HFFc6 (cell line): ENCODE measurements around the gene APOBEC3B. TPM values are rescaled to one million over a fixed set of nuclear protein-coding genes. Genes with fewer than 3 reads are reported as not detected.

Source experiments
- DNase-seq: peaks from one replicate; pipeline ENCODE4 v3.0.0-alpha.2; 2018
- H3K27ac Mint-ChIP-seq: 2 replicates; pipeline ENCODE4 v1.8.0; 2020; ENCODE audit warnings: mild to moderate bottlenecking, mixed read lengths
- H3K27me3 Mint-ChIP-seq: 2 replicates; pipeline ENCODE4 v1.8.0; 2021; ENCODE audit warnings: mild to moderate bottlenecking, moderate library complexity, mixed read lengths; ENCODE audit not compliant: insufficient read depth
- H3K36me3 Mint-ChIP-seq: 2 replicates; pipeline ENCODE4 v1.8.0; 2021; ENCODE audit warnings: low read depth, mixed read lengths
- H3K4me1 Mint-ChIP-seq: 2 replicates; pipeline ENCODE4 v1.8.0; 2020; ENCODE audit warnings: low read depth, mixed read lengths
- H3K4me3 Mint-ChIP-seq: 2 replicates; pipeline ENCODE4 v1.8.0; 2020; ENCODE audit warnings: mild to moderate bottlenecking, moderate library complexity, mixed read lengths
- H3K9me3 Mint-ChIP-seq: 2 replicates; pipeline ENCODE4 v1.8.0; 2020; ENCODE audit warnings: mild to moderate bottlenecking, mixed read lengths
- total RNA-seq, 6 experiments: library from RNA; stranded (reverse); fragmentation: NEBNext Ultra II Directional; extraction: Animal tissue kit (Norgen Biotek cat#: 25700); gene quantifications; 2 replicates in 1 of 6; 3 replicates in 5 of 6; pipeline ENCODE4 v1.2.3, GENCODE V29; 2021
- TF ChIP-seq, protein P1 (sequence below): fragments of 200-600 bp; sonication (generic); IDR thresholded peaks from 2 replicates; pipeline ENCODE4 v1.5.0; 2021; ENCODE audit warnings: antibody characterized with exemption, mild to moderate bottlenecking

Gene APOBEC3B
- total RNA-seq, 6 experiments from 2014 or later: 14.9 to 44.2 (median 39.4) TPM

DNA sequence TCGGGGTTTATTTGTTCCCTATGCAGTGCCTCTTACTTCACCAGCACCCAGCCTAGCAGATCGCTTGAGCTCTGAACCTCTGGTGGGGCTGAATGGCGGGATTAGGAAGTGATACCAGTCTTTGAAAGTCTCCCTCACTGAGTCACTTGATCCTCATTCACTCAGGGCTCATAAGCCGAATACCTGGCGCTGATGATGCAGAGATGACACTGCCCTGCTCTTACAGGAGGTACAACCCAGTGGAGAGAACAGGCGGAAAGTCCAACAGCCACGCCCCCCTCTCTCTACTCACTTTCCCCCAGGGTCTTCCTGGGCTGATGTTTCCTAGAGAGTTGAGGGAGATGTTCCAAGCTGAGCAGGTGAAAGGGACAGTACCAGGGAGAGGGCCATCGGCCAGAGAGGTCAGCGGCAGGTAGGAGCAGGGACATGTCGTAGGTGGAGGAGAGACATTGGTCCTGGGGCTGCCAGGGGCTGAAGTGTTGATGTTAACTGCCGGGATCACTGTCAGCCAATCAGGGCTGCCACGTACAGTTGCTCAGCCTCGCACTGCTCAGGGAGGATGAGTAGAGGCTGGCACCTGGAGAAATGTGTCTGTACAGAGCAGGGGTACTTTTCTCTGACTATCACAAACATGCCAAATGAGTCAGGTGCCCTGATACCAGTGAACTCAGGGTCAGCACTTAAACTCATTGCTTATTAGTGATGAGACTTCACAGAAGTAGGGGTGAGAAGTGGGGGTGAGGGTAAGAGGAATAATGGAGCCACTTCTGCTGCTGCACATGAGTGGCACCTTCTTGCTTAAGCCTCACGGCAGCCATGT lies 34.6 kb upstream of the APOBEC3B start:
- Mint-ChIP-seq H3K4me1 (no peaks in the 10 kb centered on the region), H3K4me3 (no peak overlapping the region), H3K36me3 (no peaks in the 10 kb centered on the region), H3K27ac (no peak overlapping the region), H3K27me3 (peaks cover 73% of the 10 kb centered on the region), H3K9me3 (no peaks in the 10 kb centered on the region)
- TF ChIP-seq, protein P1, sequence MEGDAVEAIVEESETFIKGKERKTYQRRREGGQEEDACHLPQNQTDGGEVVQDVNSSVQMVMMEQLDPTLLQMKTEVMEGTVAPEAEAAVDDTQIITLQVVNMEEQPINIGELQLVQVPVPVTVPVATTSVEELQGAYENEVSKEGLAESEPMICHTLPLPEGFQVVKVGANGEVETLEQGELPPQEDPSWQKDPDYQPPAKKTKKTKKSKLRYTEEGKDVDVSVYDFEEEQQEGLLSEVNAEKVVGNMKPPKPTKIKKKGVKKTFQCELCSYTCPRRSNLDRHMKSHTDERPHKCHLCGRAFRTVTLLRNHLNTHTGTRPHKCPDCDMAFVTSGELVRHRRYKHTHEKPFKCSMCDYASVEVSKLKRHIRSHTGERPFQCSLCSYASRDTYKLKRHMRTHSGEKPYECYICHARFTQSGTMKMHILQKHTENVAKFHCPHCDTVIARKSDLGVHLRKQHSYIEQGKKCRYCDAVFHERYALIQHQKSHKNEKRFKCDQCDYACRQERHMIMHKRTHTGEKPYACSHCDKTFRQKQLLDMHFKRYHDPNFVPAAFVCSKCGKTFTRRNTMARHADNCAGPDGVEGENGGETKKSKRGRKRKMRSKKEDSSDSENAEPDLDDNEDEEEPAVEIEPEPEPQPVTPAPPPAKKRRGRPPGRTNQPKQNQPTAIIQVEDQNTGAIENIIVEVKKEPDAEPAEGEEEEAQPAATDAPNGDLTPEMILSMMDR: no peak
- no peak for DNase-seq

DNA sequence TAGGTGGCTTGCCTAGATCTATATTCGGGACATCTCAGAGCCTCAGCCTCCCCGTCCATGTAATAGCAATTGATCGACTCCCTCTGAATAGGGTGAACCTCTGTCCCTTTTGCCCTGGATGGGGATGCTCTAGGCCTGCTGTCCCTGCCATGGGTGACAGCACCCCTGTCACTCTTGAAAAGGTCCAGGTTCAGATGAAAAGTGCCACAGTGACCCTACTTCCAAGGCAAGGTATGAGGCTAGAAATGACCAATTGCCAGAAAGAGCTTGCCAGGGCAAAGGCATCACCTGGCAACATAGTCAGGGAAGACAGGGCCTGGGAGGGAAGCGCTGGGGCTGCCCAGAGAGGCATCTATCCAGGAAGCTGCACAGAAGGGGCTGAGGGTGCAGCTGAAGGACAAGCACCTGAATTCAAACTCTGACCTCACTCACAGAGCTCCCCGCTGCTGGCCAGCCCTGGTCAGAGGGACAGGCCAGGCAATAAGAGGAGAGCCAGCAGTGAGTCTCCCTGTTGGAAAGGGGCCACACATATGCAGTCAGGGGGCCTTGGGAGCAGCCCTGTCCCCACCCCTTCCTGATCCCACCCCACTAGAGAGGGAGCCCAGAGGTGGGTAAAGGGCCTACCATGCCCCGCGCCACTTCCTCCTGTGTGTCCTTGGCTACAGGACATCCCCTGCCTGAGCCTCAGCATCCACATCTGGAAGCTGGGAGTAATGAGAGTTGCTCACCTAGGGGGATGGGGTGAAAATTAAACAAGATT lies 33.8 kb upstream of the APOBEC3B start:
- no peak overlapping the region for H3K27ac Mint-ChIP-seq
- TF ChIP-seq, protein P1: no peak
- peaks cover 73% of the 10 kb centered on the region for H3K27me3 Mint-ChIP-seq
- H3K4me3 Mint-ChIP-seq: no peak overlapping the region
- H3K4me1 Mint-ChIP-seq: no peaks in the 10 kb centered on the region
- no peak for DNase-seq
- no peaks in the 10 kb centered on the region for H3K9me3 Mint-ChIP-seq
- H3K36me3 Mint-ChIP-seq: no peaks in the 10 kb centered on the region

DNA sequence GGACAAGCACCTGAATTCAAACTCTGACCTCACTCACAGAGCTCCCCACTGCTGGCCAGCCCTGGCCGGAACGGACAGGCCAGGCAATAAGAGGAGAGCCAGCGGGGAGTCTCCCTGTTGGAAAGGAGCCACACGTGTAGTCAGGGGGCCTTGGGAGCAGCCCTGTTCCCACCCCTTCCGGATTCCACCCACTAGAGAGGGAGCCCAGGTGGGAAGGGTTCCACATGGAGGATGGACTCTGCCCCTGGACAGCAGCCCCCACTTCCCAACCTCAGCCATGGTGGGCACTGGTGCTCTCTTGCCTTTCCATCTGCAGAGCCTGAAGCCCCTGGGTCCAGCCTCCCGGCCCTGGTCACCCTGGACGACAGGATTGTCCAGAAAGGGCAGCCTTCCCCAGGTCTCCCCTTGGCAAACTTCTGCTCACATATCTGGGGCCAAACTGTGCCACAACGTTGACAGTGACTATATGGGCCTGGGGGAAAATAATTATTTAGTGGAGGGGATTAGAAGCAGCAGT lies 32.2 kb upstream of the APOBEC3B start:
- H3K36me3 Mint-ChIP-seq: no peaks in the 10 kb centered on the region
- no peaks in the 10 kb centered on the region for H3K9me3 Mint-ChIP-seq
- peaks cover 68% of the 10 kb centered on the region for H3K27me3 Mint-ChIP-seq
- DNase-seq: no peak
- H3K4me3 Mint-ChIP-seq: no peak overlapping the region
- no peaks in the 10 kb centered on the region for H3K4me1 Mint-ChIP-seq
- TF ChIP-seq, protein P1: no peak
- H3K27ac Mint-ChIP-seq: no peak overlapping the region

DNA sequence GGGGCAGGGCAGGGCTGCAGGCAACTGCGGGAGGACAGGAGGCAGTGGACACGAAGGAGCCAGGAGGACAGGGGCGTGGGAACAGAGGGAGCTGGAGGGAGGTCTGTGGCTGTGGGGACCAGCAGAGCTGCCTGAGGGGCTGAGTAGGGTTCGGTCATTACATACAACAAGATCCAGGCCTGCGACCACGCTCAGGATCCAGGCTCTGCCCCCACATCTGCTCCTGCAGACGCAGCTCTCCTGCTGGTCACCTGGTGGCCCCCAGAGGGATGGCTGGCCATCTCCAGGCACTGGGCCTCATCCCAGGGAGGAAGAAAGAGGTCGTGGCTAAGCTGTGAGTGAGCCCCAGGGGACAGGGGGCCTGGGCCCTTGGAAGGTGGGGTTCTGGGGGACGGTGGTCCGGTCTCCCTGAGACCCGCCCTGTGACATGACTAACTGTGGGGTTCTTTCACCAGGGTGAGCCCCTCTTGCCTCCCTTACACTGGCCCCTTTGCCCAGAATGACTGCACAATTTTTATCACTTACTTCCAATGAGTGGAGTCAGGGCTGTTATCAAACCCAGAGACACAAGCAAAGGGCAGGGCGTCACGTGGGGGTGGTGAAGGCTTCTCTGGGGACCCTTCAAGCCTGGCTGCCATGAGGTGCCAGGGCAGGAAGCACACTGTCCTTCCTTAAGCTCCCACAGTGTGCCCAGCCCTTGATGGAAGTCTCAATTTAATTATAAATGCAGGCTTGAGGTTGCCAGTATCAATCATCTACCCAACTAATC lies 31.4 kb upstream of the APOBEC3B start:
- no peak overlapping the region for H3K27ac Mint-ChIP-seq
- TF ChIP-seq, protein P1: no peak
- no peaks in the 10 kb centered on the region for H3K4me1 Mint-ChIP-seq
- no peaks in the 10 kb centered on the region for H3K9me3 Mint-ChIP-seq
- H3K36me3 Mint-ChIP-seq: no peaks in the 10 kb centered on the region
- no peak for DNase-seq
- no peak overlapping the region for H3K4me3 Mint-ChIP-seq
- peaks cover 67% of the 10 kb centered on the region for H3K27me3 Mint-ChIP-seq

DNA sequence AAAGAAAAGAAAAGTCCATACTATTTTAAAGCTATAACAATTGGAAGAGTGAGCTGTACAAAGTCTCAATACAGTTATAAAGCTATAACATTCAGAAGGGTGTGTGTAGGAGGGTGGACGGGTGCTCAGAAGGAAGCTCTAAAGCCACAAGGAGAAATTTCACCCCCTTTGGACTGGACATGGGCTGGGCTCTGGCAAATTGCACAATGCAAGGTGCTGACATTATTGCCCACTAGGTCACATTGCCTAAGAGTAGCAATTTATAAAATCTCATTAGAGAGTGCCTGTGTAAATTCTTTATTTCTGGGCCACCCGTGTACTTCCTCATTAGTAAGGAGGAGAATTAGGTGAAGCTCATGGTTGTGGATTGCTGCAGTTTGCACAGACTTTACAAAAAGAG lies 30.4 kb upstream of the APOBEC3B start:
- DNase-seq: no peak
- H3K27ac Mint-ChIP-seq: no peak overlapping the region
- no peaks in the 10 kb centered on the region for H3K4me1 Mint-ChIP-seq
- no peaks in the 10 kb centered on the region for H3K36me3 Mint-ChIP-seq
- peaks cover 58% of the 10 kb centered on the region for H3K27me3 Mint-ChIP-seq
- no peaks in the 10 kb centered on the region for H3K9me3 Mint-ChIP-seq
- TF ChIP-seq, protein P1: no peak
- no peak overlapping the region for H3K4me3 Mint-ChIP-seq
